Stomach smooth muscle (tissue), 2 donors: ENCODE data around the gene TNFRSF25.

Experiments used
- H3K27ac ChIP-seq: one replicate; pipeline ENCODE4 v1.7.0; 2013; ENCODE audit warnings: mild to moderate bottlenecking, low read length, inconsistent platforms
- H3K27me3 ChIP-seq, 2 donors: one replicate each; pipeline ENCODE4 v1.7.0; 2013; ENCODE audit warnings: low read length in 2 of 2; ENCODE audit not compliant: insufficient read depth in 2 of 2, control insufficient read depth in 1 of 2
- H3K36me3 ChIP-seq, 2 donors: one replicate each; pipeline ENCODE4 v1.7.0; 2013; ENCODE audit warnings: low read length in 2 of 2; ENCODE audit not compliant: control insufficient read depth in 2 of 2, insufficient read depth in 2 of 2
- H3K4me1 ChIP-seq: one replicate; pipeline ENCODE4 v1.7.0; 2013; ENCODE audit warnings: low read length; ENCODE audit not compliant: control insufficient read depth, insufficient read depth
- H3K4me3 ChIP-seq, 2 donors: one replicate each; pipeline ENCODE4 v1.7.0; 2013; ENCODE audit warnings: low read length in 2 of 2
- H3K9ac ChIP-seq, 2 donors: one replicate each; pipeline ENCODE4 v1.7.0; 2013; ENCODE audit warnings: low read length in 2 of 2, mild to moderate bottlenecking in 1 of 2
- H3K9me3 ChIP-seq, 2 donors: one replicate each; pipeline ENCODE4 v1.7.0; 2013; ENCODE audit warnings: low read length in 2 of 2; ENCODE audit not compliant: control insufficient read depth in 2 of 2
- donor health status: healthy.
- donor health status: Pancreatic carcinoma.

The TNFRSF25 gene

DNA sequence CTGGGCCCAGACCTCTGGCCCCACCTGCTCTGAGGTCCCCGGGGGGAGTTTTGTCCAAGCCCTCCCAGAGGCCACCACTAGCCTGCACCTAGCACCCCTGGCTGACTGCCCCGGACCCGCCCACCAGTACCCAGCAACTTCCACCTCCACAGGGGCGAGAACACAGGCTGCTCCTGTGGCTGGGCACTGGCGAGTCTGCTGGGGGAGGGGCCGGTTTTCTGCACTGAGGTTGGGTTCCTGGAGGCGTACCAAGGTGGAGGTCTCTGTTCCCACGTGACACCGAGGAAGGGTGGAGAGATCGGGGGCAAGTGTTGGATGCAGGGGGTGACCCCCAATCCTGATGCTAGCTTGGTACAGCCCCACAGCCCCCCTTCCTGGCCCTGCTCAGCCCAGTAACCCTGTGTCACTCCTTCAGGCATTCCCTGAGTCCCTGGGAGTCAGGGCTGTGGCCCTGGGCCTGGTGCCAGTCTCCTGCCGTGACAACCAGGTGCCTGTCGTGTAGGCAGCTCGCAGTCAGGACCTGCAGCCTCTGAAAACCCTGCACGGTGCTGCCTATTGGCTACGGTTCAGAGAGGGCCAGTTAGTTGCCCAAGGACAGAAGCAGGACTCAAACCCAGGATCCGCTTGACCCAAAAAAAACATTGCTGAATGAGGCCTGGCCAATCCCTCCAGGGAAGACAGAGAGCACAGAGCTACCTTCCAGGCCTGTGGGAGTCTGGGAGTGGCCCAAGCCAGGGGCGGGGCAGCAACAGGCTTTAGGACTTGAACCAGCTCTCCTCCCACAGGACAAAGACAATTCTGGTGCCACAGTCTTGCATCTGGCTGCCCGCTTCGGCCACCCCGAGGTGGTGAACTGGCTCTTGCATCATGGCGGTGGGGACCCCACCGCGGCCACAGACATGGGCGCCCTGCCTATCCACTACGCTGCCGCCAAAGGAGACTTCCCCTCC is 38.3 kb downstream of the TNFRSF25 start:
- H3K4me3 ChIP-seq = no peak overlapping the region
- no peaks in the 10 kb centered on the region for H3K36me3 ChIP-seq

DNA sequence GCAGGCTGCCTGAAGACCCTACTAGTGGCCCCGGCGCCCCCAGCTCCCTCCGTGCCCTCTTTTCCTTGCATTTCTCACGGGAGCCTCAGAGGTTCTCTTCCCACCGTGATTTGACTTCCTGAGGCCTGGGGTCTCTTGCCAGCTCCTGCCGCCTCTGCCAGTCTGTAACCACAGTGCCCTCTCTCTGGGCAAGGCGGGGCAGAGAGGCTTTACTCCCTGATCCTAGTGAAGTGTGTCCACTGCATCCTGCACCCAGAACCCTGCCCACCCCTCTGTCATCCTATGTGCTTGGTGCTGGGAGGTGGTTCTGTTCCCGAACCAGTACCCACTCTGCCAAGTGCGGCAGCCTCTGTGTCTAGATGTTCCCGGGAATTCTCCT is 39.0 kb downstream of the TNFRSF25 start:
- no peak overlapping the region for H3K9ac ChIP-seq
- no peak overlapping the region for H3K27ac ChIP-seq
- H3K36me3 ChIP-seq = no peaks in the 10 kb centered on the region
- no peaks in the 10 kb centered on the region for H3K9me3 ChIP-seq
- no peak overlapping the region for H3K4me3 ChIP-seq
- H3K4me1 ChIP-seq = peaks cover 11% of the 10 kb centered on the region
- H3K27me3 ChIP-seq = peaks cover 48 to 50% of the 10 kb centered on the region in 2 donors

More for the DNA sequence above, 38.3 kb downstream of the TNFRSF25 start:
- Histone ChIP-seq H3K27ac (no peak overlapping the region), H3K9ac (no peak overlapping the region), H3K27me3 (peaks cover 47 to 49% of the 10 kb centered on the region in 2 donors), H3K9me3 (no peaks in the 10 kb centered on the region), H3K4me1 (peaks cover 11% of the 10 kb centered on the region)

DNA sequence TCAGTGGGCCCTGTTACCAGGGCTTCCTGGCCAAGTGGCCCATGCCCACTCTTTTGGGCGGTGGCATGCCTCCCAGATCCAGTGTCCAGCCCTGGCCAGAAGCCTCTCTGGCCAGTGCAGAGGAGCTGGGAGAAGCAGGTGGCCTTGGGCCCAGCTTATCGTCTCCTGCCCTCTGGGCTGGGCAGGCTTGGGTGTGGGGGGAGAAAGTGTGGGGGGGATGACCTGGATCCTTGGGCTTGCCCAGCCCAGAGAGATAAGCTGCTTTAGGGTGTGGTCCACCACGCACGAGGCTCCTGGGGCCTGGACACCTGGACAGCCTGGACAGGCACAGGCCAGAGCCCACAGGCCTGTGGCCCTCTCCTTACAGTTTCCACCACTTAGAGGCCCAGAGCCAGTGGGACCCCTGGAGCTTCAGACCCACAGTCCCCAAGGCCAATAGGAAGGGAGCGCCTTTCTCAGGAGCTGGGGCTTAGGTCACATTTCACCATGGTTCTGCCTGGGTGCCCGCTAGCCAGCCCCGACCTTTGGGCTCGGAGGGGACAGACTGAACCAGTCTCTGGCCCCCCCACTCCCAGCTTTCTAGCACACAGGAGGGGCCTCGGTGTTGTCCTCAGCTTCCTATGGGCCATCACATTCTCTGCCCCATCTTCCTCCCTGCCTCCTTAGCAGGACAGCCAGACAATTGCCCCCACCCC is 39.5 kb downstream of the TNFRSF25 start:
- Histone ChIP-seq H3K9ac (no peak overlapping the region), H3K4me1 (peaks cover 11% of the 10 kb centered on the region), H3K36me3 (no peaks in the 10 kb centered on the region), H3K27me3 (peaks cover 53 to 55% of the 10 kb centered on the region in 2 donors), H3K27ac (no peak overlapping the region), H3K4me3 (no peak overlapping the region), H3K9me3 (no peaks in the 10 kb centered on the region)

DNA sequence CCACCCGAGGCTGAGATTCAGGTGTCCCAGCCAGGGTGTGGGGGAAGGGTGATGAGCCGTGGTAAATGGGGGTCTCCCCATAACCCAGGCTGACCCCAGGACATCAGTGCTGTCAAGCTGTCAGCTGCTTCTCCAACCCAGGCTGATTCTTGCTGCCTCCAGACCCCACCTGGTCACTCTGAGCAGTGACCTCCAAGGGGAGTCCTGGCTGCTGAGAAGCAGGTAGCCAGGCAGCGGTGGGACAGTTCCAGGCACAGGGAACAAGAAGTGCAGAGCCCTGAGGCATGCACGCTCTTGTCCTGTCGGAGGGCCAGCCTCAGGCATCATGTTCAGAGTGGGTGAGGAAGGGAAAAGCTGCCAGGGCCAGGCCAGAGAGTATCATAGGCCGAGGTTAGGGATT is 40.3 kb downstream of the TNFRSF25 start:
- Histone ChIP-seq H3K9me3 (no peaks in the 10 kb centered on the region), H3K9ac (no peak overlapping the region), H3K4me1 (peaks cover 12% of the 10 kb centered on the region), H3K4me3 (no peak overlapping the region), H3K27ac (no peak overlapping the region), H3K27me3 (peaks cover 58 to 63% of the 10 kb centered on the region in 2 donors), H3K36me3 (no peaks in the 10 kb centered on the region)

DNA sequence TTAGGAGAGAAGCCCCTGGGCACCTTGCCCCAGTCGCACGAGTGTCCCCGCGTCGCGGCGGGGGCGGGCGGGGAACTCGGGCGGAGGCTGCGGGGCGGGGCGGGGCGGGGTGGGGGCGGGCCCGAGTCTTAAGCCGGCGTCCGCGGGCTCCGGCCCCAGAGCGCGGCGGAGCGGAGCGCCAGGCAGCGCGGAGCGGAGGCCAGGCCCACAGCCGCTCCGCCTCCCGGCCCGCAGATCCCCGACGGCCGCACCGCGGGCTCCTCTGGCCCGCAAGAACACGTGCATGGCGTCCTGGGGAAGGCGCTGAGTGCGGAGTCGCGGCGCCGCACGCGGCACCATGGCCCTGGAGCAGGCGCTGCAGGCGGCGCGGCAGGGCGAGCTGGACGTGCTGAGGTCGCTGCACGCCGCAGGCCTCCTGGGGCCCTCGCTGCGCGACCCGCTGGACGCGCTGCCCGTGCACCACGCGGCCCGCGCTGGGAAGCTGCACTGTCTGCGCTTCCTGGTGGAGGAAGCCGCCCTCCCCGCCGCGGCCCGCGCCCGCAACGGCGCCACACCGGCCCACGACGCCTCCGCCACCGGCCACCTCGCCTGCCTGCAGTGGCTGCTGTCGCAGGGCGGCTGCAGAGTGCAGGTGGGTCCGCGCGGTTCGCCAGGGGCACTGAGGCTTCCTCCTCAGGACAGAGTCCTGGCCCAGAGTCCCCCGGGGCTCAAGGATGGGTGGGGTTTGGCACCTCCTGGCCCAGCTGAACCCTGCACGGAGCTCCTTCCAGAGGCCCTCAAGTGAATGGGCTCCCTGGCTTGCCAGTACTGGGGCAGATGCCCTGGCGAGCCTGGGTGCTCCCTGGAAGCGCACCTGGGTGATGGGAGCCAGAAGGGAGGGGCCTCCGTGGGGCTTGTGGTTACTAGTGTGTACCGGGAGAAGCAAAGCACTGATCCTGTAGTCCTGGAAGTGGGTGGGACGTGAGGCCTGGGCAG is 41.1 kb downstream of the TNFRSF25 start, which contains the start of gene ESPN:
TSS of gene ESPN (plus strand) at position 158 of the 975 bp plus-strand sequence. CDS start at position 338, 180 bp downstream.
- Histone ChIP-seq H3K4me1 (peaks cover 18% of the 10 kb centered on the region), H3K4me3 (peak within 1 kb of the TSS in 1 of 2 donors; percentile 3), H3K36me3 (no peaks in the 10 kb centered on the region), H3K9me3 (no peaks in the 10 kb centered on the region), H3K27me3 (peaks cover 65% of the 10 kb centered on the region in 2 donors), H3K9ac (no peak within 1 kb of the TSS), H3K27ac (no peak within 1 kb of the TSS)

DNA sequence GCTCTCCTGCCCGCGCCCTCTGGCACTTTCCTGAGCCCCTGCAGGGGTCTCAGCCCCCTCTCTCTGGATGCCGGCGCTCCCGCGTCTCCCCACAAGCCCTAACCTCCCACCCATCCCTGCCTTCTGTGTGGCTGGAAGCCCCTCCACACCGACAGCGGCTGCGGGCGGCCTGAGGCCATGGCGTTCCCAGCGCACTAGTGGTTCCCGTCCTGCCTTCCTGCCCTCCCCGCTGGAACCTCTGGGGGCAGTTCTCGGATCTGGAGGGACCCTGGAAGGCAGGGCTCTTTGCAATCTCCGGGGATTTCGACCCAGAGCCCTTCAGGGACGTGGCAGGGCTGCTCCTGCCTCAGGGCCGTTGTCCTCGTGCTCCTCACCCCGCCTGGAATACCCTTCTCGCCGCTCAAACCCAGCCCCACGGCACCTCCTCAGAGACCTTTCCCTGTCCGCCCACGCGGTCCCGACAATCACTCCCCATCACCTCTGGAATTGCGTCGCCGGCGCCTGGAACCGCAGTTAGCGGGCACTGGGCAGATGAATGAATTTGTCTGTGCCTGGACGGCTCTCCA is 41.9 kb downstream of the TNFRSF25 start:
- peak overlapping the region in 1 of 2 donors; percentile 3 for H3K4me3 ChIP-seq
- peaks cover 66 to 72% of the 10 kb centered on the region in 2 donors for H3K27me3 ChIP-seq
- no peaks in the 10 kb centered on the region for H3K36me3 ChIP-seq
- H3K9ac ChIP-seq = no peak overlapping the region
- peaks cover 23% of the 10 kb centered on the region for H3K4me1 ChIP-seq
- no peak overlapping the region for H3K27ac ChIP-seq
- H3K9me3 ChIP-seq = no peaks in the 10 kb centered on the region

DNA sequence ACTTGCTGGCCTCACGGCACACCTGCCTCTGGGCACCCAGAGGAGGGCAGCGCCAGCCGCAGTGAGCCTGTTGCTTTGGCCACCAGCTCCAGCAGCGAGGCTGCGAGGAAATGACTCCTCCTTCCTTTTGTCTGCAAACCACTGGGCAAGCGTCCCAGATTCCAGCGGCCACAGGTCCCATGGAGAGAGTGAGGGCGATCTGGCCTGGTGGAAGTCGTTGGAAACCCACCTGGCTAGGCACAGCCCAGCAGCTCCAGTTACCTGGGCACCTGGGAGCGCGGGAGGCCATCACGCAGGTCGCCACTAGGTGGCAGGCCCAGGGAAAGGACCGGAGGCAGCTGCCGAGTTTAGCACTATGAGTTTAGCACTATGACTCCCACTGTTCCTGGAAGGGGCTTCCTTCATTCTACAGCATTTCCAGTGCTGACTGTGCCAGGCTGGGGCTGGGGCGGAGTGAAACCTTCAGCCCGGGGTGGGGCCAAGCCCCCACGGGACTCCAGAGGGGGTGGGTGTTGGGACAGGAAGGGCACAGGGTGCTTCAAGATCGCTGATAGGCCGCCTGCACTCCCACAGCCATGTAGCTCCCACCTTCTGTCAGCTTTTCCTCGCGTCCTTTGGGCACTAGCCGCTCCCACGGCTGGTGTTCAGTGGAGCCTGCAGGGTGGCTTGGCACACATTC is 42.5 kb downstream of the TNFRSF25 start:
- Histone ChIP-seq H3K9ac (no peak overlapping the region), H3K36me3 (no peaks in the 10 kb centered on the region), H3K27ac (no peak overlapping the region), H3K9me3 (no peaks in the 10 kb centered on the region), H3K4me3 (no peak overlapping the region), H3K4me1 (peaks cover 27% of the 10 kb centered on the region), H3K27me3 (peaks cover 68 to 78% of the 10 kb centered on the region in 2 donors)

DNA sequence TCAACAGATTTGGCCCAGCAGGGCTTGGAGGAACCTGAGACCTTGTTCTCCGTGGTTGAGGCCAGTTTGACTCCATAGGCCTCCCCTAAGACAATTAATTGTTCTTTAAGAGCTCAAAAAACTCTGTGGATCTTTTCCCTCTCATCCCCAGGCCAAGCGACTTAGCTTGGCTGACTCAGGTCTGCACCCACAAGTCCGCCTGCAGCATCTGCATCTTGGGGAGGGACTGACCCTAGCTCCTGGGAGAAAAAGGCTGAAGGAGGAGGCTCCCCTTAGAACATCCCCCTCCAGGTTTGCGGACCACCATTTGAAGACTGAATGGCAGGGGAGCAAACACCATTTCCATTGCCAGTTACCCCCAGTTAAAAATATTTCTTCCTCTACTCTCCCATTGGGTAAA is 44.7 kb downstream of the TNFRSF25 start:
- peaks cover 31% of the 10 kb centered on the region for H3K4me1 ChIP-seq
- peaks cover 70 to 85% of the 10 kb centered on the region in 2 donors for H3K27me3 ChIP-seq
- no peak overlapping the region for H3K9ac ChIP-seq

DNA sequence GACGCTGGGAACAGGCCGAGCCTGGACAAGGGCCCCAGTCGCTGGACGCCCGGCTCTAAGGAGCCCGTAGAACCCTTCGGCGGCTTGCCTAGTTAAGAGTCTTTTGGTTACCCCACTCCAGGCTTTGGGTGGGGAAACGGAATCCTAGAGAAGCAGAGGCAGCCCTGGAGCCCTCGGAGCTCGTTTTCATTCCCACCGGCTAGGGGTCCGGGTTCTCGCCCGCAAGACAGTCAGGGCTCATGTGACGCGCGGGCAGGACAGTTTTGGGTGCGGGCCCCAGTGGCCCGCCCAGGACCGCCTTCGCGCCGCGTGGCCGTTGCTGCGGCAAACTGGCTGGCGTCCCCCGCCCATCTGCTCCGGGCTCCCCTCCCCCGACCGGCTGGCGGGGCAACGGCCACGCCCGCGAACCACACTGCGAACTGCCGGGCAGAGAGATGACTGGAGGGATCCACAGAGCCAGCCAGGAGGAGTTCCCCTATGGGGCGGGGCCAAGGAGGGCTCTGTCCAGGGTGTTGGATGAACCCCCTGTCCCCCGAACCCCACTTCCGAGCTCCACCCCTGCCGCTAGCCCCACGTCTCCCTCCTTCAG is 45.4 kb downstream of the TNFRSF25 start:
- no peaks in the 10 kb centered on the region for H3K36me3 ChIP-seq
- no peaks in the 10 kb centered on the region for H3K9me3 ChIP-seq
- H3K27ac ChIP-seq = no peak overlapping the region
- peaks cover 68 to 79% of the 10 kb centered on the region in 2 donors for H3K27me3 ChIP-seq
- peak overlapping the region in 1 of 2 donors; percentile 40 for H3K4me3 ChIP-seq
- peaks cover 31% of the 10 kb centered on the region for H3K4me1 ChIP-seq
- H3K9ac ChIP-seq = no peak overlapping the region

More for the DNA sequence above, 44.7 kb downstream of the TNFRSF25 start:
- H3K4me3 ChIP-seq = no peak overlapping the region
- no peaks in the 10 kb centered on the region for H3K9me3 ChIP-seq
- no peaks in the 10 kb centered on the region for H3K36me3 ChIP-seq
- H3K27ac ChIP-seq = no peak overlapping the region
